ENCODE measurements around the gene ZNF385B.

Gene ZNF385B

GRCh38 chr2:179861416-179862067 is at the start of gene ZNF385B:
TSS of gene ZNF385B (minus strand) at chr2:179861612.
- TF ChIP-seq GATA2 (IDR thresholded peaks at IDR 0.05; ENCODE audit: low read depth, low read length) (no peak), GATA3 (IDR thresholded peaks at IDR 0.05; ENCODE audit: low read depth, low read length) (no peak)

DNA sequence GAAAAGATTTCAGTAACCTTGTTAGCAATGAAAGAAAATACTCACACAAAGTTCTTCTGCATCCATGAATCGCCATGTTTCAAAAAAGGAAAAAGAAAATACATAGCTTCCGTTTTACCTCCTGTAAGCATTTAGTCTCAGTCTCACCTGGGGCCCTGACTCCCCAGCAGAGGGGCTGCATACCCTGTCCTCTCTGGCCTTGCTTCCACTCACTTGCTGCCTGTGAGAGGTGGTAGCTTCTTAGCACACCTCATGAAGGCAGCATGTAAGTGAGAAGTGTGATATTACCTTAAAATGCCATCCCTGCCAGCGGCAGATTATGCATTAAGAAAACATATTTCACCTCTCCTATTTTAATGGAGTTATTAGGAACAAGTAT is 49.3 kb upstream of the ZNF385B start:
- no peak for TF ChIP-seq GATA3 (IDR thresholded peaks at IDR 0.05; ENCODE audit: low read depth, low read length)
- no peak for TF ChIP-seq GATA2 (IDR thresholded peaks at IDR 0.05; ENCODE audit: low read depth, low read length)

DNA sequence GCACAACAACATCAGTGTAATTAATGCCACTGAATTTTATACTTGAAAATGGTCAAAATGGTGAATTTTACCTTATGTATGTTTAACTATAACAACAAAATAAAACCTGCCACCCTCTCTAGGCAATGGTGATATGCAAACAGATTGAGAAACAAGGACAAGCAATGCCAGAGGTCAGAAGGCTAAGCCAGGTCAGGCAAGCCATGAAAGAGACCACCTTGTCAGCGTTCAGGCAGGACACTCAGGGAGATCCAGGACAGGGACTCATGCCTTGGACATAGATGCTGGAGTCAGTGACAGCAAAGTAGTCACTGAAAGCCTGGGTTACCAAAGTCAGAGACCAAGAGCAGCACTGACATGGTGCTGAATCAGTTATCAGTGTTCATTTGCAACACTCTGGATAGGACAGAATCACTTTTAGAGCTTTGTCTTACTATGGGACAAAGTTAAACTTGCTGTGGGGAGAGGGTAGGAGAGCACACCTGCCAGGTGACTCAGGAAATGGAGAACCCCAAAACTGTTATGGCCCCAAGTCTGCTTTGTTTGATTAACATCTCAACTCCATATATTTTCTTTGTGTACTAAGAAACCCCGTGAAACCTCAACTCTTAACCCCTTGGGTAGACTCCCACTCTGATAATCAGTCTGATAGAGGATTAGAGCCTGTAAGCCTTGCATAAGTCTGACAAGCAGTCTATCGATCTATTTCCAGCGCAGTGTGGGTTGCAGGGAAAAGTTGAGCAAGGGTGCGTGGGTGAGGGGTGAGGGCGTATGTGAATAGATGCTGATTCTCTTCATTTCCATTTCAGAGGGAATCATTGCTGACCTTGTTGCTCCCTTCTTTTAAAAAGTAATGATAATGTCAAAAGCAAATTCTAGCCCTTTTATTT is 48.7 kb upstream of the ZNF385B start:
- TF ChIP-seq GATA2 (IDR thresholded peaks at IDR 0.05; ENCODE audit: low read depth, low read length): no peak
- no peak for TF ChIP-seq GATA3 (IDR thresholded peaks at IDR 0.05; ENCODE audit: low read depth, low read length)

- TF ChIP-seq GATA2 (IDR thresholded peaks at IDR 0.05; ENCODE audit: low read depth, low read length) (no peak), GATA3 (IDR thresholded peaks at IDR 0.05; ENCODE audit: low read depth, low read length) (no peak)
Measured at GRCh38 chr2:179900655-179901054, 39.2 kb upstream of the ZNF385B start.

DNA sequence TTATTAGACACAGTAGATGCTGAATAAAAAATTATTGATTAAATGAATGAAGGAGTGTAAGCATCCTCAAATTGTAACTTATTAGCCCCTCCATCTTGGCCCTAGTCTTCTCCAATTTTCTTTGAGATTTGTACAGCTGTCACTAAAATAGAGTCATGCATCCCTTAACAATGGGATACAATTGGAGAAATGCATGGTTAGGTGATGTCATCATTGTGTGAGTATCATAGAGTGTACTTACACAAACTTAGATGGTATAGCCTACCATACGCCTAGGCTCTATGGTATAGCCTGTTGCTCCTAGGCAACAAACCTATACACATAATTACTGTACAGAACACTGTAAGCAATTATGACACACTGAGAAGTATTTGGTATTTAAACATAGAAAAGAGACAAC is 38.3 kb upstream of the ZNF385B start:
- no peak for TF ChIP-seq GATA3 (IDR thresholded peaks at IDR 0.05; ENCODE audit: low read depth, low read length)
- no peak for TF ChIP-seq GATA2 (IDR thresholded peaks at IDR 0.05; ENCODE audit: low read depth, low read length)

- TF ChIP-seq GATA3 (IDR thresholded peaks at IDR 0.05; ENCODE audit: low read depth, low read length) (no peak), GATA2 (IDR thresholded peaks at IDR 0.05; ENCODE audit: low read depth, low read length) (no peak)
Measured at GRCh38 chr2:179898873-179899272, 37.5 kb upstream of the ZNF385B start.

DNA sequence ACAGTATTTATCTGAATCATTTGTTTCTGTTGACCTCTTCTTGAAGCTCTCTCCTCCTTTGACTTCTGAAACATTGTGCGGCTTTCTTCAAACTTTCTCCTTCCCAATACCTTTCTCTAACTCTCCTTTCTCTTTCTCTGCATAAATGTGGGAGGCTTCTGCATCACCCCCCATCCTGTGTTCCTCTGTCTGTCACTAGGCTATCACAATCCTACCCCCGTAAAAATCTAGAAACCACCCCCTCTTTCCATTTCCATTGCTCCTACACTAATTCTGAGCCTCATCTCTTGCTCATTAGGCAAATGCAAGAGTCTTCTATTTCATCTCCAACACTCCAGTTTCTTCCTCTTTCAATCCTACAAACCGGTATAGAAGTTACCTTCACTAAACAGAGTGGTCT is 32.2 kb upstream of the ZNF385B start:
- TF ChIP-seq GATA3 (IDR thresholded peaks at IDR 0.05; ENCODE audit: low read depth, low read length) (no peak), GATA2 (IDR thresholded peaks at IDR 0.05; ENCODE audit: low read depth, low read length) (no peak)

DNA sequence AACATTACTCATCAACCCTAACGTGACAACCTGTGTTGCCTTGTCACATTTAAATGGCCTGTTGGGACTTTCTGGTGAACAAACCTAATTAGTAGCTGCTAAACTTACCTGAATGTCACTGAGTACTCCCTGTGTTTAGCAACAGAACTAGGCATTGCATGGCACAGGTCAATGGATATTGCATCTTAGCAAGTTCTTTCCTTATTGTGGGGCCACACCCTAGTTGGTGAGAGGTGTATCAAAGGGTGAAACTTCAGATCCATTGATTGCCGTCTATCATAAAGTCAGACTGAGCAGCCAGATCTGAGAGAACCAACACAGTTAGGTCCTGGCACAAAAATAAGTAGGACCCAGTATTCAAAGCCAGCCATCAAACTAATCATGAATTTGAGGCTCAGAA is 29.8 kb upstream of the ZNF385B start:
- TF ChIP-seq GATA2 (IDR thresholded peaks at IDR 0.05; ENCODE audit: low read depth, low read length) (no peak), GATA3 (IDR thresholded peaks at IDR 0.05; ENCODE audit: low read depth, low read length) (no peak)

DNA sequence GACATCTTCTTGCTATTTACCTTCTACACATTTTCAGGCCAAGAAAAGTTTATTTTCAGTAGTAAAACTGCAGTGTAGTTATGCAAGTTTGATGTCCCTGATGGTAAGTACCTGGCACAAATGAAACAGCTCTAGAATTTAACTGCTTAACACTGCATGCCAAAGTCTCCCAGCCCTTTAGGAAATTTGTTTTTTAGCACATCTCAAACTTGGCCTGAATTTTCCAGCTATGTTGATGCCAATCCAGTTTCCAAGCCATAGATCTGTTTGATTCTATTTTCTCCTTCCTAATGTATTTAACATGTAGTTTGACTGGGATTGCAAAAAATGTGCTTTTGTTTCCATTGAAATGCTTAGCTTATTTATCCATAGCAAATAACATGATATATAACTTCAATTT is 29.3 kb upstream of the ZNF385B start:
- TF ChIP-seq GATA2 (IDR thresholded peaks at IDR 0.05; ENCODE audit: low read depth, low read length): no peak
- no peak for TF ChIP-seq GATA3 (IDR thresholded peaks at IDR 0.05; ENCODE audit: low read depth, low read length)

- no peak for TF ChIP-seq GATA2 (IDR thresholded peaks at IDR 0.05; ENCODE audit: low read depth, low read length)
- no peak for TF ChIP-seq GATA3 (IDR thresholded peaks at IDR 0.05; ENCODE audit: low read depth, low read length)
Measured at GRCh38 chr2:179884193-179884592, 22.8 kb upstream of the ZNF385B start.

DNA sequence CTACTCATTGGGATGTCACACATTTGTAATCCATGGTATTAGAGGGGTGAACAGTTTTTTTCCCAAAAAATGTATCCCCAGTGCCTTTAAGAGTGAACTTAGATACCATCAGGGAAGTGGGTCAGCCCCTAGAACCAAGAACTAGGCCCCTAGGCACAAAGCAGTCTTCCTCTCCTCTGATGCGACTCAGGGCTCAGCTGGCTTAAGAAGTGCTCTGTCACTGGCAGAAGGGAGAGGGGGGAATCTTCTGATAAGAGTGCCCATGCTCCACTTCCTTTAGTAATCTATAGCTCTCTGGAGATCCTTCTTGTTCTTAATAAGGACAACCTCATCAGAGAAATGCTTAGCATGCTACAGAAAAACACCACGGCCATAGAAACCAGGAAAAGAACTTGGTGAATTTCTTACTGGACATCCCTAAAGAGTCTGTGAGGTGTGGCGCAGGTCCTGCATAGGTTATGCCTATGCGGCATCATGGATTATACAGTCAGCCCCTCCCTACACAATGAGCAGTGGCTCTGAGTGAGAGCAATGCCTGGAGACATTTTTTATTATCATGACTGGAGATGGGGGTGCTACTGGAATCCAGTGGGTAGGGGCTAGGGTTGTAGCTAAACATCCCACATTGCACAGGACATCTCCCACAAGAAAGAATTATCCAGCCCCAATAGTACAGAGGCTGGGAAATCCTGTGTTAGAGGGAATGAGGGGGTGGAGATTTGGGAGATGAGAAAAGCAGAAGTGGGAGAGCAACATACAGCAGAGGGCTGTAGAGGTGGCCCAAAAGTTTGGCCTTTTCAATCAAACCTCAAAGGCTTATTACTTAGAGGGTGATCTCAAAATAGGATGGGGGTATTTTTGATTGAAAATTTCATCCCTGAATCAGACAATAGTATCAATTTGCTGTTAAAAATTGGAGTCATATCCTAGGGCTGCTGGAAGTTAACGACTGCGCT is 21.7 kb upstream of the ZNF385B start:
- TF ChIP-seq GATA2 (IDR thresholded peaks at IDR 0.05; ENCODE audit: low read depth, low read length) (no peak), GATA3 (IDR thresholded peaks at IDR 0.05; ENCODE audit: low read depth, low read length) (no peak)

DNA sequence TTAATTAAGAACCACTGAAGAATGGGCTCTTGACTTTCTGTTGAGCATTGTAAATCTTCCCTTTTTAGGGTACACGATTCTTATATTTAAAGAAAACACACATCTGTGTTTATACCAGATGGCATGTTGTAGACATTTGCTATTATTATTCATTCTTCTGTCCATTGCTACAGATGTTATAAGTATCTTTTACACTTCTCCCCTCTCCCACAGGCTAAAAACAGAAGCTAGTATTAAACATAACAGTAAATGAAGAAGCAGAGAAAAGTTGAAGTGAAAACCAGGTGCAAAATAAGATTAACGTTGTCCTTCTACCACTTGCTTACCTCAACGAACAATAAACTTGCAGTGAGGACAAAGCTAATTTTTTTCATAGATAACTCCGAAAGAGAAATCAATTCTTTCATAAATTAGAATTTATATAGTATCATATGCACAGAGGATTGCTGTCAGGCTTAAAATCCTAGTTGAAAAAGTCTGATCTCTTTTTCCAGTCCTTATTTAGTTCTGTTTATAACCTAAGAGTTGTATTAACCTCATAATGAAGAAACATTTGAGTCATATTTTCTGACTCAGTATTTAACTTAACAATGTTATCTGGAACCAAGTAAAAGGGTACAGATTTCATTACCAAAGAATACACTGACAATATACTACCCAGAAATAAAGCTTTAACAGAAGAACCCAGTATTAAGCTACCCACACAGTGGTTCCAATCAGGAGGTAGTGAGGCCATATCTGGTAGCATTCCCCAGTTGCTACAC is 16.4 kb upstream of the ZNF385B start:
- no peak for TF ChIP-seq GATA3 (IDR thresholded peaks at IDR 0.05; ENCODE audit: low read depth, low read length)
- TF ChIP-seq GATA2 (IDR thresholded peaks at IDR 0.05; ENCODE audit: low read depth, low read length): no peak

- TF ChIP-seq GATA3 (IDR thresholded peaks at IDR 0.05; ENCODE audit: low read depth, low read length) (no peak), GATA2 (IDR thresholded peaks at IDR 0.05; ENCODE audit: low read depth, low read length) (no peak)
Measured at GRCh38 chr2:179876266-179876665, 14.9 kb upstream of the ZNF385B start.
